Vagina (tissue), 2 donors: ENCODE data around the gene TSPEAR. TPM values are rescaled to one million over a fixed set of nuclear protein-coding genes. Genes with fewer than 3 reads are reported as not detected.

Source experiments
- DNase-seq, 2 donors: peaks; one replicate each; pipeline ENCODE4 v3.0.0-alpha.2; 2017; ENCODE audit errors: extremely low spot score in 2 of 2
- H3K27ac ChIP-seq: fragments of 200-600 bp; sonication (generic); one replicate; pipeline ENCODE4 v1.5.1; 2019
- H3K27me3 ChIP-seq: fragments of 200-600 bp; sonication (generic); one replicate; pipeline ENCODE4 v1.5.1; 2019
- H3K36me3 ChIP-seq, 2 donors: fragments of 200-600 bp; sonication (generic); one replicate each; pipeline ENCODE4 v1.5.1; 2017 to 2019
- H3K4me1 ChIP-seq: fragments of 200-600 bp; sonication (generic); one replicate; pipeline ENCODE4 v1.5.1; 2019
- H3K4me3 ChIP-seq, 2 donors: fragments of 200-600 bp; sonication (generic); 1 replicate in 1 of 2; 2 replicates in 1 of 2; pipeline ENCODE4 v1.5.1; 2016 to 2019
- H3K9me3 ChIP-seq: fragments of 200-600 bp; sonication (generic); one replicate; pipeline ENCODE4 v1.5.1; 2019
- POLR2A ChIP-seq, 2 donors: fragments of 450-650 bp; IDR thresholded peaks; one replicate each; pipeline ENCODE4 v1.6.1; 2017; ENCODE audit warnings: antibody characterized with exemption in 2 of 2, mild to moderate bottlenecking in 2 of 2, moderate library complexity in 2 of 2
- POLR2AphosphoS5 ChIP-seq, 2 donors: sonication (generic); formaldehyde crosslinking; IDR thresholded peaks; one replicate each; pipeline ENCODE4 v1.9.0; 2017; ENCODE audit warnings: antibody characterized with exemption in 2 of 2, mild to moderate bottlenecking in 2 of 2, low read depth in 1 of 2; ENCODE audit not compliant: insufficient read depth in 1 of 2
- intact Hi-C: fragments of 100-400 bp; cut with DNase I; formaldehyde crosslinking; loops from one replicate; pipeline ENCODE4 v1.15.1; 2023
- total RNA-seq: library from RNA; depleted of rRNA; stranded (reverse); fragments of >200 nt; gene quantifications from one replicate; pipeline ENCODE4 v1.2.3, GENCODE V29; 2016
- TF ChIP-seq, protein P1 (sequence below), 3 experiments: fragments of 450-650 bp in 2 of 3; fragments of 200-600 bp in 1 of 3; sonication (generic) in 1 of 3; IDR thresholded peaks; one replicate each; pipeline ENCODE4 v1.5.1; 2017 to 2019; ENCODE audit warnings: antibody characterized with exemption in 3 of 3, mild to moderate bottlenecking in 2 of 3, moderate library complexity in 2 of 3

The TSPEAR gene
- total RNA-seq, 1 donor from 2014 or later, result not detected

DNA sequence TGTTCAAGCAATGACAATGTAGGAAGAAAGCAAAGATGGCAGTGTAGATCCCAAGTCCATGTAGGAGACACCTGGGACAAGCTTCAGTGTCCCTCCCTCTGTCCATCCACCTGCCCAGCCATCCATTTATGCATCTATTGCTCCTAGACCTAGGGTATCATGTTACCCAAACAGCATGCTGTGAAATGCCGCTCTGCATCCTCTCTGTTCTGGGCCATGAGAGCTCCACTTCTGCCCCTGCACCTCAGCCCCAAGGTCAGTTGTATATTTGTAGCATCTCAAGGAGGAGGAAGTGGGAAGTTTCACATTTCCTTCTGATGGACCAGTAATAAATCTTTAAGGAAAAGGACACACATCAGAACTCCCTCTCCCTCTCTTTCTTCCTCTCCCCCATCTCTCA lies 27.9 kb upstream of the TSPEAR start:
- no peak for DNase-seq
- Histone ChIP-seq H3K27me3 (no peaks in the 10 kb centered on the region), H3K4me3 (no peak overlapping the region), H3K27ac (no peak overlapping the region), H3K36me3 (no peaks in the 10 kb centered on the region), H3K4me1 (no peaks in the 10 kb centered on the region), H3K9me3 (peaks cover 12% of the 10 kb centered on the region)
- TF ChIP-seq POLR2AphosphoS5 (IDR thresholded peaks at IDR 0.05; ENCODE audit: insufficient read depth in 1 of 2, low read depth in 1 of 2) (no peak), POLR2A (IDR thresholded peaks at IDR 0.05) (no peak)
- TF ChIP-seq, protein P1, sequence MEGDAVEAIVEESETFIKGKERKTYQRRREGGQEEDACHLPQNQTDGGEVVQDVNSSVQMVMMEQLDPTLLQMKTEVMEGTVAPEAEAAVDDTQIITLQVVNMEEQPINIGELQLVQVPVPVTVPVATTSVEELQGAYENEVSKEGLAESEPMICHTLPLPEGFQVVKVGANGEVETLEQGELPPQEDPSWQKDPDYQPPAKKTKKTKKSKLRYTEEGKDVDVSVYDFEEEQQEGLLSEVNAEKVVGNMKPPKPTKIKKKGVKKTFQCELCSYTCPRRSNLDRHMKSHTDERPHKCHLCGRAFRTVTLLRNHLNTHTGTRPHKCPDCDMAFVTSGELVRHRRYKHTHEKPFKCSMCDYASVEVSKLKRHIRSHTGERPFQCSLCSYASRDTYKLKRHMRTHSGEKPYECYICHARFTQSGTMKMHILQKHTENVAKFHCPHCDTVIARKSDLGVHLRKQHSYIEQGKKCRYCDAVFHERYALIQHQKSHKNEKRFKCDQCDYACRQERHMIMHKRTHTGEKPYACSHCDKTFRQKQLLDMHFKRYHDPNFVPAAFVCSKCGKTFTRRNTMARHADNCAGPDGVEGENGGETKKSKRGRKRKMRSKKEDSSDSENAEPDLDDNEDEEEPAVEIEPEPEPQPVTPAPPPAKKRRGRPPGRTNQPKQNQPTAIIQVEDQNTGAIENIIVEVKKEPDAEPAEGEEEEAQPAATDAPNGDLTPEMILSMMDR (IDR thresholded peaks at IDR 0.05), result no peak
- intact Hi-C loops, result no loop called here

DNA sequence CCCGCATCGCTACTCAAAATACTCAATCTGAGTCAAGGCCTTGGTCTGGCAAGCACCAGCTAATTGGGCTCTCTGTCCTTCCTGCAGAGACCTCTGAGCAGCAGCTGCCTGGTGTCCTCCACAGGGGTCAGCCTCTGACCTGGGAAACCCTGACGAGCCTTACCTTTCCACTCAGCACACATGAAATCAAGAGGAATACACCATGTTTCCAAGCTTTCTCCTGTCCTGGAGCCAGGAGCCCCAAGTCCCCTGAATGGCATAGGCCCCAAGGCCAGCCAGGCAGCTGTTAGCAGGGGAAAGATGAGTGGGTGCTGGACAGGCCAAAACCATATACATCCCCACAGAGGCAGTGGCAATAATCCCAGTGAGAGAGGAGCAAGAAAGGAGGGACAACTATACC lies 27.2 kb upstream of the TSPEAR start:
- TF ChIP-seq POLR2A (IDR thresholded peaks at IDR 0.05) (no peak), POLR2AphosphoS5 (IDR thresholded peaks at IDR 0.05; ENCODE audit: insufficient read depth in 1 of 2, low read depth in 1 of 2) (no peak)
- TF ChIP-seq, protein P1 (IDR thresholded peaks at IDR 0.05), result no peak
- no peak for DNase-seq
- intact Hi-C loops, result no loop called here

DNA sequence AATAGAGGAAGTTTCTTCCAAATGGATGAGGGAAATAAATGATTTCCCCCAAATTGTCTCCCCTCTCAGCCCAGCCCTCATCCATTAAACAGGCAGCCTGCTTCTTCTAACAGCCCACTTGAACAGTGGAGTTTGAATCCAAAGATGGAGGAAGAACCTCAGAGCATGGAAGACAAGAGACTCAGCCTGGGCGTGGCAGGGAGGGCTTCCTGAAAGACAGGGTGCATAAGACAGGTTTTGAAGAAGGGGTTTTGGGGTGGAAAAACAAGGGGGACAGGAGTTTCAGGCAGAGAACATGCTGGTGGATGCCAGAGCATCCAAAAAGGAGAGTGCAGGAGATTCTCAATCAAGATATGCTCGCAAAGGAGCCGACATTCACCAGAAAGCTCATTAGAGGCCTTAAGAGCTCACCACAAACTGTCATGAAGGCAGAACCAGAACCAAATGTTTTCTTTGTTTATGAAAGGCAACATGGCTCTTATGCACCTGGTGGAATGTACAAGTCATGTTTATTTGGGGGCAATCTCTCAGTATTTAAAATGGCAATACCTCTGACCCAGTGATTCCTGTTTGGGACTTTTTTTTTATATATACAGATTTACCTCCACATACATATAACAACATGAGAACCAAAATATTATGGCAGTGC lies 26.5 kb upstream of the TSPEAR start:
- DNase-seq, result no peak
- no peak overlapping the region for H3K27ac ChIP-seq
- TF ChIP-seq POLR2A (IDR thresholded peaks at IDR 0.05) (no peak), POLR2AphosphoS5 (IDR thresholded peaks at IDR 0.05; ENCODE audit: insufficient read depth in 1 of 2, low read depth in 1 of 2) (no peak)
- TF ChIP-seq, protein P1 (IDR thresholded peaks at IDR 0.05), result no peak
- H3K4me1 ChIP-seq, result no peaks in the 10 kb centered on the region
- intact Hi-C loops, result no loop called here
- peaks cover 12% of the 10 kb centered on the region for H3K9me3 ChIP-seq
- no peaks in the 10 kb centered on the region for H3K36me3 ChIP-seq
- no peak overlapping the region for H3K4me3 ChIP-seq
- no peaks in the 10 kb centered on the region for H3K27me3 ChIP-seq

More for the DNA sequence above, 27.2 kb upstream of the TSPEAR start:
- Histone ChIP-seq H3K9me3 (peaks cover 12% of the 10 kb centered on the region), H3K27me3 (no peaks in the 10 kb centered on the region), H3K4me3 (no peak overlapping the region), H3K27ac (no peak overlapping the region), H3K36me3 (no peaks in the 10 kb centered on the region), H3K4me1 (no peaks in the 10 kb centered on the region)

DNA sequence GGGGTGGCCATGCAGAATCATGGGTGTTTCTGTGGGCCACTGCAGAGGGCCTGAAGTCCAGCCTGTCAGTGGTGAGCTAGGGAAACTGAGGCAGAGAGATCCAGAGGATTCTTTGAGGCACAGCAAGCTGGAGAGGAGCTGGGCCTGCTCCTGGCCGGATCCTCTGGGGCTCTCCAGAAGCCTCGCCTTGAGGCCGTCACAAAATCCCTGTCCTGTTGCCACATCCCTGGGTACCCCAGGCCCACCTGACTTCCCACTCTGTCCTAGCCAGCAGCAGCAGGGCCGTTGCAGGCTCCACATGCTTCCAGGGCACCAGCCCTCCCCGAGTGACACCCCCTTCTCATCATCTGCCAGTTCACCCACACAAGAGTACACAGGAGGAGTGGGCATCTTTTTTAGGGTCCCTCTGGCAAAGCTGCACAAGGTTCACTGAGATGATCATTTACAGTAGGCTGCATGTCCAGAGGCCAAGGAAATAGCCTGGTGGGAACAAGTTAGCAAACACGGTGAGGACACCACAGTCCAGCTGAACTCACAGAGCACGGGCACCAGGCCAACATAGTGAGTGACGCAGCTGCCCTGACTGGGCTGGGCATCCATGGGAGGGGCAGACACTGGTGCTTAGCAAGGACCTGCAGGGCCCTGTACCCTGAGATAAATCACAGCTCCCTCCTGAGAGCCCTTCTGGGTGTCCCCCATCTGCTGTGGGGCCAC lies 25.1 kb upstream of the TSPEAR start:
- TF ChIP-seq, protein P1 (IDR thresholded peaks at IDR 0.05), result no peak
- TF ChIP-seq POLR2A (IDR thresholded peaks at IDR 0.05) (no peak), POLR2AphosphoS5 (IDR thresholded peaks at IDR 0.05; ENCODE audit: insufficient read depth in 1 of 2, low read depth in 1 of 2) (no peak)
- Histone ChIP-seq H3K27me3 (no peaks in the 10 kb centered on the region), H3K27ac (no peak overlapping the region), H3K36me3 (no peaks in the 10 kb centered on the region), H3K9me3 (peaks cover 12% of the 10 kb centered on the region), H3K4me1 (no peaks in the 10 kb centered on the region), H3K4me3 (no peak overlapping the region)
- intact Hi-C loops, result no loop called here
- no peak for DNase-seq

DNA sequence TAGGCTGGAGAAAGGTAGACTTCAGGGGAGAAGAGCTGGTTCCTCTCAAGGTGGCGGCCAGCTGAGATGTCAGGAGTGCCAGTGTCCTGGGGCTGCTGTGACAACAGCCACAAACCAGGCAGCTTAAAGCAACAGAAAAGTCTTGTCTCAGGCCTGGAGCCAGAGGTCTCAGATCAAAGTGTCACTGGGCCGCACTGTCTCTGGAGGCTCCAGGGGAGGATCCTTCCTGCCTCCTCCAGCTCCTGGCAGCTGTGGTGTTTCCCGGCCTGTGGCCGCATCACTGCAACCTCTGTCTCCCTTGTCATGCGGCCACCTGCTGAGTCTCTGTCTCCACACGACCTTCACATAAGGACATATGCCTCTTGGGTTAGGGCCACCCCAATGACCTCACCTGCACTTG lies 24.4 kb upstream of the TSPEAR start:
- Histone ChIP-seq H3K27me3 (no peaks in the 10 kb centered on the region), H3K9me3 (peaks cover 12% of the 10 kb centered on the region)

More for the DNA sequence above, 24.4 kb upstream of the TSPEAR start:
- H3K4me1 ChIP-seq, result no peaks in the 10 kb centered on the region
- H3K36me3 ChIP-seq, result no peaks in the 10 kb centered on the region
- TF ChIP-seq, protein P1 (IDR thresholded peaks at IDR 0.05), result no peak
- TF ChIP-seq POLR2A (IDR thresholded peaks at IDR 0.05) (no peak), POLR2AphosphoS5 (IDR thresholded peaks at IDR 0.05; ENCODE audit: insufficient read depth in 1 of 2, low read depth in 1 of 2) (no peak)
- no peak for DNase-seq
- H3K27ac ChIP-seq, result no peak overlapping the region
- intact Hi-C loops, result no loop called here
- no peak overlapping the region for H3K4me3 ChIP-seq
